ENCODE data around the gene AKAIN1. TPM values are rescaled to one million over a fixed set of nuclear protein-coding genes. Genes with fewer than 3 reads are reported as not detected.

AKAIN1 gene
- total RNA-seq, 1 donor: not detected

DNA sequence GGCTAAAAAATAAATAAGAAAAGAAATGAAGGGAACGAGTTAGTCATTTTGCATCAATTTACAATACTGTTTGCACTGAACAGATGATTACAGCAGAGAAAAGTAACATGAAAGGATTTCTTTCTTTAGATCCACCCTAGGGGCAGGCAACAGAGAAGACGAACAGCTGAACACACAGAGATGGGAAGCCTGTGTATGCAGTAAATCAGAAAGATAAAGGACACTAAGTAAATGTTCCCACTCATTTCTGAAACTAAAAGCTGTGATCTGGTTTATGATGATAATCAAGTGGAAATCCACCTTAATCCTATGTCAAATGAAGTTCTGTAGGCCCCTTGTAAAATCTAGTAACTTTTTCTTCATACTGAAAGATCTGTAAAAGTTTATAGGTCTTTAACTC, 54.2 kb downstream of the AKAIN1 start:
- no peaks in the 10 kb centered on the region for H3K79me2 ChIP-seq (ENCODE audit: insufficient read depth, low read length)
- no peak overlapping the region for H3K4me2 ChIP-seq (ENCODE audit: insufficient read depth, low read length)
- no peak for TF ChIP-seq CTCF (IDR thresholded peaks at IDR 0.05; ENCODE audit: extremely low read depth, low read depth, low read length)
- DNase-seq (ENCODE audit: insufficient read length, low spot score, missing footprints): no peak
- no peak overlapping the region for H2AFZ ChIP-seq (ENCODE audit: low read length)
- no peaks in the 10 kb centered on the region for H3K36me3 ChIP-seq (ENCODE audit: insufficient read depth, low read length)
- H3K27me3 ChIP-seq (ENCODE audit: insufficient read depth, low read length): no peaks in the 10 kb centered on the region
- H3K9me3 ChIP-seq (ENCODE audit: low read depth, low read length): no peaks in the 10 kb centered on the region
- no peak overlapping the region for H3K4me3 ChIP-seq (ENCODE audit: insufficient read depth, low read length)
- no peak overlapping the region for H3K27ac ChIP-seq (ENCODE audit: low read depth, low read length)
- H3K4me1 ChIP-seq (ENCODE audit: insufficient read depth, low read length): no peaks in the 10 kb centered on the region
- H4K20me1 ChIP-seq (ENCODE audit: insufficient read depth, low read length): no peaks in the 10 kb centered on the region

GRCh38 chr18:5142131-5142530, 54.9 kb downstream of the AKAIN1 start:
- H3K79me2 ChIP-seq (ENCODE audit: insufficient read depth, low read length): no peaks in the 10 kb centered on the region
- no peaks in the 10 kb centered on the region for H4K20me1 ChIP-seq (ENCODE audit: insufficient read depth, low read length)
- no peak overlapping the region for H3K4me3 ChIP-seq (ENCODE audit: insufficient read depth, low read length)
- no peaks in the 10 kb centered on the region for H3K36me3 ChIP-seq (ENCODE audit: insufficient read depth, low read length)
- TF ChIP-seq CTCF (IDR thresholded peaks at IDR 0.05; ENCODE audit: extremely low read depth, low read depth, low read length): no peak
- H3K27ac ChIP-seq (ENCODE audit: low read depth, low read length): no peak overlapping the region
- no peak overlapping the region for H3K4me2 ChIP-seq (ENCODE audit: insufficient read depth, low read length)
- no peaks in the 10 kb centered on the region for H3K9me3 ChIP-seq (ENCODE audit: low read depth, low read length)
- H3K4me1 ChIP-seq (ENCODE audit: insufficient read depth, low read length): no peaks in the 10 kb centered on the region
- no peaks in the 10 kb centered on the region for H3K27me3 ChIP-seq (ENCODE audit: insufficient read depth, low read length)
- no peak for DNase-seq (ENCODE audit: insufficient read length, low spot score, missing footprints)
- no peak overlapping the region for H2AFZ ChIP-seq (ENCODE audit: low read length)

GRCh38 chr18:5137261-5137660, 59.8 kb downstream of the AKAIN1 start:
- no peak for TF ChIP-seq CTCF (IDR thresholded peaks at IDR 0.05; ENCODE audit: extremely low read depth, low read depth, low read length)
- Histone ChIP-seq H3K4me3 (ENCODE audit: insufficient read depth, low read length) (no peak overlapping the region), H3K4me1 (ENCODE audit: insufficient read depth, low read length) (no peaks in the 10 kb centered on the region), H3K79me2 (ENCODE audit: insufficient read depth, low read length) (no peaks in the 10 kb centered on the region), H4K20me1 (ENCODE audit: insufficient read depth, low read length) (no peaks in the 10 kb centered on the region), H2AFZ (ENCODE audit: low read length) (no peak overlapping the region), H3K9me3 (ENCODE audit: low read depth, low read length) (no peaks in the 10 kb centered on the region), H3K36me3 (ENCODE audit: insufficient read depth, low read length) (no peaks in the 10 kb centered on the region), H3K27me3 (ENCODE audit: insufficient read depth, low read length) (no peaks in the 10 kb centered on the region), H3K4me2 (ENCODE audit: insufficient read depth, low read length) (no peak overlapping the region), H3K27ac (ENCODE audit: low read depth, low read length) (no peak overlapping the region)
- DNase-seq (ENCODE audit: insufficient read length, low spot score, missing footprints): no peak

DNA sequence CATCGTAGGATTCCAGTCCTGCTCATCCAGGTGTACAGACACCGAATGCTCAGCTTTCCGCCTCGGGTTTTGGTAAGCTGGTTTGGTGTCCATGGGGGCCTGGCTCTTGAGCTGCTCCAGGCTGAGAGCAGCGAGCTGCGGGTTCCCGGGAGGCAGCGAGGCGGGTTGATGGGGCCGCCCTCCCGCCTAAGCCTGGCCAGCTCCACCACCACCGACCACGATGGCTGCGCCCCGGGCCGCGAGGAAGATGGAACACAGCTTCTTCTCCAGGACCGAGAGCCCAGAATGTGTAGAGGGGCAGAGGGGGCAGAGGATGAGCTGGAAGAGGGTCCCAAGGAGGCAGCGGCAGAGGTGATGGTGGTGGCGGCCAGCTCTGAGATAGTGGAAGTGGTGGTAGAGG, 64.1 kb downstream of the AKAIN1 start:
- no peak overlapping the region for H3K4me2 ChIP-seq (ENCODE audit: insufficient read depth, low read length)
- no peak for TF ChIP-seq CTCF (IDR thresholded peaks at IDR 0.05; ENCODE audit: extremely low read depth, low read depth, low read length)
- no peaks in the 10 kb centered on the region for H3K36me3 ChIP-seq (ENCODE audit: insufficient read depth, low read length)
- no peaks in the 10 kb centered on the region for H3K27me3 ChIP-seq (ENCODE audit: insufficient read depth, low read length)
- DNase-seq (ENCODE audit: insufficient read length, low spot score, missing footprints): no peak
- H2AFZ ChIP-seq (ENCODE audit: low read length): no peak overlapping the region
- no peak overlapping the region for H3K4me3 ChIP-seq (ENCODE audit: insufficient read depth, low read length)
- H3K27ac ChIP-seq (ENCODE audit: low read depth, low read length): no peak overlapping the region
- H3K9me3 ChIP-seq (ENCODE audit: low read depth, low read length): no peaks in the 10 kb centered on the region
- no peaks in the 10 kb centered on the region for H4K20me1 ChIP-seq (ENCODE audit: insufficient read depth, low read length)
- no peaks in the 10 kb centered on the region for H3K4me1 ChIP-seq (ENCODE audit: insufficient read depth, low read length)
- no peaks in the 10 kb centered on the region for H3K79me2 ChIP-seq (ENCODE audit: insufficient read depth, low read length)

All from osteoblast (primary cell).